Retinal pigment epithelial cell (primary cell): ENCODE data around the gene PHF20.
A peak's percentile ranks its signal among the peaks of the same experiment; 100 is the strongest.
"Not testable (repeated sequence)": the region's sequence is repeated elsewhere in the genome, so short reads cannot be mapped to it uniquely, and the experiment has no call there.

Experiments
- DNase-seq: peaks from one replicate; pipeline ENCODE4 v3.0.0-alpha.2; 2010; ENCODE audit warnings: low read depth
- H3K4me3 ChIP-seq: 2 replicates; pipeline ENCODE4 v1.5.1; 2011; ENCODE audit warnings: mild to moderate bottlenecking, low read length, control low read depth, moderate library complexity
- TF ChIP-seq, protein P1 (sequence below): conservative IDR thresholded peaks from 2 replicates; pipeline ENCODE4 v1.5.1; 2011; ENCODE audit warnings: low read depth, low read length, control low read depth, inconsistent platforms

Gene PHF20

DNA sequence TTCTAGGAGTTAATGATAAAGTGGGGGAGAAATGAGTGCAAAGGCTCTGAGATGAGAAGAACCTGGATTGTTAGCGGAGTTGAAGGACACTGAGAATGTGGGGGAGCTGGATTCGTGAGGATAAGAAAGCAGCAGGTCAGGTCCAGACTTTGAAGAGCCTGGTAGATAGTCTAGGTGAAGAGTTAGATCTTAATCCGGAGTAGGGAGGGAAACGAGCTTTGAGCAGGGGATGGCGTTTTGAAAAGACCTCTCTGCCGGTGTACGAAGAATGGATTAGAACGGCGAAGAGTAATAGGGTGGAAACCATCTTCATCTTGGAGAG, 487 bp upstream of the PHF20 start:
- H3K4me3 ChIP-seq, result peak overlapping the region; percentile 88
- no peak for DNase-seq
- TF ChIP-seq, protein P1, sequence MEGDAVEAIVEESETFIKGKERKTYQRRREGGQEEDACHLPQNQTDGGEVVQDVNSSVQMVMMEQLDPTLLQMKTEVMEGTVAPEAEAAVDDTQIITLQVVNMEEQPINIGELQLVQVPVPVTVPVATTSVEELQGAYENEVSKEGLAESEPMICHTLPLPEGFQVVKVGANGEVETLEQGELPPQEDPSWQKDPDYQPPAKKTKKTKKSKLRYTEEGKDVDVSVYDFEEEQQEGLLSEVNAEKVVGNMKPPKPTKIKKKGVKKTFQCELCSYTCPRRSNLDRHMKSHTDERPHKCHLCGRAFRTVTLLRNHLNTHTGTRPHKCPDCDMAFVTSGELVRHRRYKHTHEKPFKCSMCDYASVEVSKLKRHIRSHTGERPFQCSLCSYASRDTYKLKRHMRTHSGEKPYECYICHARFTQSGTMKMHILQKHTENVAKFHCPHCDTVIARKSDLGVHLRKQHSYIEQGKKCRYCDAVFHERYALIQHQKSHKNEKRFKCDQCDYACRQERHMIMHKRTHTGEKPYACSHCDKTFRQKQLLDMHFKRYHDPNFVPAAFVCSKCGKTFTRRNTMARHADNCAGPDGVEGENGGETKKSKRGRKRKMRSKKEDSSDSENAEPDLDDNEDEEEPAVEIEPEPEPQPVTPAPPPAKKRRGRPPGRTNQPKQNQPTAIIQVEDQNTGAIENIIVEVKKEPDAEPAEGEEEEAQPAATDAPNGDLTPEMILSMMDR, result no peak

DNA sequence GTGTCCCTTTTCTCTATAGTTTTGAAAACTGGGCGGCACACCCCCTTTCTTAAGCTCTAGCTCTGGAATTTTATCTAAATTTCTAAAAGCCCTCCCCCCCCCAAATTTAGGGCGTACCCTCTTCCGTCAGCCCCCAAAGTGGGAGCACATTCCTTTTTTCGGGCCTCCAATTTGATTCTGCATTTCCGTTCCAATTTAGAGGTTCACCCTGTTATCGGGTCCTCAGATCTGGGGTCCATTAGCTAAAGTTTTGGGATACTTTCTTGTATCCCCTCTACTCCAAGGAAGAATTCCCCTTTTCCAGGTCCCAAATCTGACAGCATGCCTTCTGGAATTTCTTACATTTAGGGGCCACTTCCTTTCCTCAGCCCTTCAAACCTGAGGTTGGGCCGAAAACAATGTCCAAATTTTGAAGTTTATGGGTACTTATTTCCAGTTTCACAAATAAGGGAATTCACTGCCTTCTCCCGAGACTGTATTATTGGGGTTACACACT, 796 bp downstream of the PHF20 start:
- TF ChIP-seq, protein P1, result no peak
- peak overlapping the region; percentile 88 for H3K4me3 ChIP-seq
- no peak for DNase-seq

DNA sequence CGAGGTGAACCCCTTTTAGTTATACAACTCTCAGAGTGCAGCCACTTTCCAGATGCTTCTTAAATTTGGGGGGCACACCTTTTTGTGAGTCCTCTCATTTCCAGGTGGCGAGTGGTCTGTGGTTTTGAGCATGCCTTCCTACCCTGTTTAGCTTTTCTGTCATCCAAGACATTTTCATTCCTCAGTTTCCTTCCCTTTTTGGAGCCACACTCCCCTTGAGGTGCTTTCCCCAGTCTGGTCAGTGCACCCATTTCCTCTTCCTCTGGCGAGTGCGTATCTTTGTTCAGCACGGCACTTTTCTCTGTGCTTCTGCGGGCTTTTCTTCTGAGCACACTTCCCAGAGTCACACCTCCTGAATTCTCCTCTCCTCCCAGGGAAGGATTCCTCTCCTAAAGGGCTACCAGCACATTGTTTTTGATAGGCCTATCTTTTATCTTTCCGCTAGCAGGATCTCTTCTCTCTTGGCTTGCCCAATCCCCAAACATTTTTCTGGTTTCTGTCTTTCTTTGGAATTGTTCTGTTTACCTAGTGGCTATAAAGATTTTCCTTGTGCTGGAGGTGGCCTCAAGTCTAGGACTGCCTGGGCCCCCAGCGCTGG, 1.4 kb downstream of the PHF20 start:
- DNase-seq, result no peak
- TF ChIP-seq, protein P1, result no peak

DNA sequence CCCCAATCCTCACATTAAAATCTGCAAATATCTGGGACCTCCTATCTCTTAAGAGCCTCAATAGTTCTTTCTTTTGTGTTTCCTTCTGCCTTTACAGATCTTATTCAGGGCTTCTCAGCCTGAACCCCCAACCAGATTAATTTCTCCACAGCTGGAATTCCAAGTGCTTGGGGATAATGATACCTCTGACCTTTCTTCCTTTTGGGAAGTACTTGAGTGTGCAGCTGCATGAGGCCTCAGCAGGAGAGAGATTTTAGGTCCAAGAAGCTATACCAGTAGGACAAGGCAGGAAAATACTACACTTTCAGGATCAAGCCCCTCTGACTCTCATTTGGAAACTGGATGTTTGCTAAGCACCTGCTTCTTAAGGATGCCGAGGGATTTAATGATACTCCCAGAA, 2.6 kb downstream of the PHF20 start:
- H3K4me3 ChIP-seq, result no peak overlapping the region
- no peak for DNase-seq
- TF ChIP-seq, protein P1, result no peak

More for the DNA sequence above, 1.4 kb downstream of the PHF20 start:
- no peak overlapping the region for H3K4me3 ChIP-seq

DNA sequence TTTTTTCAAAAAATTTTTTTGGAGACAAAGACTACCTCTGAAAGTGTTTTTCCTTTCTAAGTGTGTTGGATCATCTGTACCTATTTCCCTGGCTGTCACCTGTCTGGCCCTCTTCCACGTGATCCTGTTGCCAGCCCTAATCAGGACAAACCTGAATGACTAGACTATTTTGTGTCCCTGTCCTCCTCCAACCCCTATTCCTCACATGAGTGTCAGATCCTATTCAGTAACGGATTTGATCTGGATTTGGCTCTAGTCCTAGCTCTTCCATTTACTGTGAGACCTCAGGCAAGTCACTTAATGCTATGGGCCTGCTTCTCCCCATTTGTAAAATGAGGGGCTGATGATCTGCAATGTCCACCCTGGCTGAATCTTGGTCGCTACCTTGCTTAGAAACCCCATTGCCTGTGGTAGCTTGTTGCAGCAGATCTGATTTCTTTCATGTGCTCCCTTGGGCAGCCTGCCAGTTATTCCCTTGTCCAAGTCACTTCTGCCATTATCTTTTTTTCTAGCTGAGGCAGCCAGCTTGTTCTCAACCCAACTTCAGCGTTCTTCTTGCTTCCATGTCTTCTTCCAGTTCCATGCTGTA, 4.8 kb downstream of the PHF20 start:
- H3K4me3 ChIP-seq, result no peak overlapping the region
- TF ChIP-seq, protein P1, result no peak
- no peak for DNase-seq

DNA sequence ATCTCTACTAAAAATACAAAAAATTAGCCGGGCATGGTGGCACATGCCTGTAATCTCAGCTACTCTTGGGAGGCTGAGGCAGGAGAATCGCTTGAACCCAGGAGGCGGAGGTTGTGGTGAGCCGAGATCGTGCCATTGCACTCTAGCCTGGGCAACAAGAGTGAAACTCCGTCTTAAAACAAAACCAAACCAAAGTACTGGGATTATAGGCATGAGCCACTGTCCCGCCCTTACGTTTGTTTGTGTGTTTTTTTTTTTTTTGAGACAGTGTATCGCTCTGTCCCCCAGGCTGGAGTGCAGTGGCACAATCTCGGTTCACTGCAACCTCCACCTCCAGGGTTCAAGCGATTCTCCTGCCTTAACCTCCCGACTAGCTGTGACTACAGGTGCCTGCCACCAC, 12.0 kb downstream of the PHF20 start:
- H3K4me3 ChIP-seq, DNase-seq: not testable (repeated sequence)

DNA sequence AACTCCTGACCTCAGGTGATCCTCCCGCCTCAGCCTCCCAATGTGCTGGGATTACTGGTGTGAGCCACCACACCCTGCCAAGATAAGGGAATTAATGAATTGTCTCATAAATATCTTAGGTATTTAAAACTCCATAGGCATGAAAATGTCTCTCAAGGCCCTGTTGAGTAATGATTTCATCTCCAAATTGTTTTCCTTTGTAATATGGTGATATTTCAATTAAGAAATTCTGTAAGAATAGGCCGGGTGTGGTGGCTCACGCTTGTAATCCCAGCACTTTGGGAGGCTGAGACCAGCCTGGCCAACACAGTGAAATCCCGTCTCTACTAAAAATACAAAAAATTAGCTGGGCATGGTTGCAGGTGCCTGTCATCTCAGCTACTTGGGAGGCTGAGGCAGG, 13.7 kb downstream of the PHF20 start:
- not testable (repeated sequence) for DNase-seq, H3K4me3 ChIP-seq

DNA sequence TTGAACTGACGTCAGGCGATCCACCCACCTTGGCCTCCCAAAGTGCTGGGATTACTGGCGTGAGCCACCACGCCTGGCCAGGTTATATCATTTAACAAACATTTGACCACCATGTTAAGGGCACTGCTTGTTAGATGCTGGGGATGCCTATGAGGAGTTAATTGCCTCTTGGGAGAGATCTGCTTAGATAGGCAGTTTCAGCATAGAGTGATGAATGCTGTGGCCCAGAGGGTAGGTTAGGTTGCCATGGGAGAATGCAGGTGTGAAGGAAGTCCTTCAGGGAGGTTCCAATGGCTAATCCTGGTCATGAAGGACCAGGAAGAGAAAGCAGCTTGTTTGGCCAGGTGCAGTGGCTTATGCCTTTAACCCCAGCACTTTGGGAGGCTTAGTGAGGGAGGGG, 17.0 kb downstream of the PHF20 start:
- no peak for DNase-seq
- TF ChIP-seq, protein P1, result no peak
- H3K4me3 ChIP-seq, result no peak overlapping the region
